Measurements from ENCODE around the gene RTN1. TPM values are rescaled to one million over a fixed set of nuclear protein-coding genes. Genes with fewer than 3 reads are reported as not detected.

RTN1 gene
- total and polyA plus RNA-seq, 2 donors (not counting 1 experiment from before 2014, with no cell fraction given) = 0.34 TPM; not detected in 1

- Histone ChIP-seq H4K20me1 (ENCODE audit: control insufficient read depth, insufficient read depth, low read length, poor library complexity, severe bottlenecking) (no peaks in the 10 kb centered on the region), H3K27me3 (replicated peaks in 1 of 4; ENCODE audit: control extremely low read depth in 1 of 4, control insufficient read depth in 3 of 4, insufficient read depth in 4 of 4, low read length in 3 of 4) (peaks cover 0 to 14% (median 10%) of the 10 kb centered on the region in 4 experiments), H3K79me2 (ENCODE audit: control insufficient read depth, insufficient read depth, low read length) (no peaks in the 10 kb centered on the region), H3K27ac (ENCODE audit: low read length in 2 of 2) (no peak overlapping the region), H3K4me2 (replicated peaks; ENCODE audit: low read depth, low read length, poor library complexity, severe bottlenecking) (no peak overlapping the region), H3K9ac (ENCODE audit: low read length) (no peak overlapping the region), H3K4me1 (ENCODE audit: control insufficient read depth in 2 of 2, insufficient read depth in 2 of 2, low read length in 2 of 2) (no peaks in the 10 kb centered on the region), H3K36me3 (replicated peaks in 1 of 2; ENCODE audit: control extremely low read depth in 1 of 2, control insufficient read depth in 1 of 2, extremely low read depth in 1 of 2, insufficient read depth in 2 of 2, low read length in 1 of 2) (no peaks in the 10 kb centered on the region), H3K9me3 (ENCODE audit: control extremely low read depth in 1 of 3, control insufficient read depth in 2 of 3, insufficient read depth in 1 of 3, low read length in 2 of 3) (peaks cover 0 to 3% (median 0%) of the 10 kb centered on the region in 3 donors), H3K4me3 (ENCODE audit: control extremely low read depth in 1 of 5, extremely low read depth in 1 of 5, insufficient read depth in 1 of 5, low read depth in 2 of 5, low read length in 4 of 5) (no peak overlapping the region), H2AFZ (ENCODE audit: insufficient read depth, low read depth, low read length, poor library complexity, severe bottlenecking) (no peak overlapping the region)
- intact Hi-C loops (cut with micrococcal nuclease) = no loop called here
- ATAC-seq (ENCODE audit: low read depth) (no peak), DNase-seq (no peak)
- H3K4me1 Mint-ChIP-seq = no peaks in the 10 kb centered on the region
- no peak for TF ChIP-seq EZH2 (IDR thresholded peaks at IDR 0.05; ENCODE audit: borderline replicate concordance, insufficient read depth, low read depth, low read length, poor library complexity, severe bottlenecking)
- no peak for TF ChIP-seq CTCF (IDR thresholded peaks at IDR 0.05)
- no peak overlapping the region for H3K4me3 Mint-ChIP-seq
- ChIA-PET POLR2A (no interaction called here), CTCF (no interaction called here)
- 69% methylated on average over 2 of the region's 2 CpGs for WGBS (ENCODE audit: insufficient coverage)
- no peak overlapping the region for H3K27ac Mint-ChIP-seq
- peaks cover 32% of the 10 kb centered on the region for H3K27me3 Mint-ChIP-seq
- no peaks in the 10 kb centered on the region for H3K9me3 Mint-ChIP-seq (ENCODE audit: insufficient read depth)
Measured at GRCh38 chr14:59912443-59912842, 41.9 kb upstream of the RTN1 start.

DNA sequence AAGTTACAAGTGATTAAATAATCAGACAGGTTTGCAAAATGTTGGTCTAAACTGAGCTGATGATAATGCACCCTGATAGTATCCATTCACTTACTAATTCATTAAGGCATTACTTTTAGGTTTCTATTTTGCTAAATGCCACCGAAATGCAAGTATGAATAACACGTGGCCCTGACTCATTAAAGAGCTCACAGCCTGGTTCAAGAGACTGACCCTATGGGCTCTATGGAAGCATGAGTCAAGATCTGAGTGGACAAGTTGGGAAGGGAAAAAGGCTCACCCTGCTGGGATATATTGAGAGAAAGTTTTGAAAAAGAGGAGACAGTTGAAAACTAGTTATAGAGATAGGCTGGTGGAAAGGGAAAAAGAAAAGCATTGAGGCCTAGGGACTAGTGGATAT, 34.6 kb upstream of the RTN1 start:
- Histone ChIP-seq H3K9me3 (ENCODE audit: control extremely low read depth in 1 of 3, control insufficient read depth in 2 of 3, insufficient read depth in 1 of 3, low read length in 2 of 3) (peaks cover 0 to 5% (median 0%) of the 10 kb centered on the region in 3 donors), H3K4me1 (ENCODE audit: control insufficient read depth in 2 of 2, insufficient read depth in 2 of 2, low read length in 2 of 2) (no peaks in the 10 kb centered on the region), H3K27ac (ENCODE audit: low read length in 2 of 2) (no peak overlapping the region), H2AFZ (ENCODE audit: insufficient read depth, low read depth, low read length, poor library complexity, severe bottlenecking) (no peak overlapping the region), H3K9ac (ENCODE audit: low read length) (no peak overlapping the region), H4K20me1 (ENCODE audit: control insufficient read depth, insufficient read depth, low read length, poor library complexity, severe bottlenecking) (no peaks in the 10 kb centered on the region), H3K27me3 (replicated peaks in 1 of 4; ENCODE audit: control extremely low read depth in 1 of 4, control insufficient read depth in 3 of 4, insufficient read depth in 4 of 4, low read length in 3 of 4) (peaks cover 0 to 3% (median 1%) of the 10 kb centered on the region in 4 experiments), H3K4me3 (ENCODE audit: control extremely low read depth in 1 of 5, extremely low read depth in 1 of 5, insufficient read depth in 1 of 5, low read depth in 2 of 5, low read length in 4 of 5) (no peak overlapping the region), H3K36me3 (replicated peaks in 1 of 2; ENCODE audit: control extremely low read depth in 1 of 2, control insufficient read depth in 1 of 2, extremely low read depth in 1 of 2, insufficient read depth in 2 of 2, low read length in 1 of 2) (no peaks in the 10 kb centered on the region), H3K79me2 (ENCODE audit: control insufficient read depth, insufficient read depth, low read length) (no peaks in the 10 kb centered on the region), H3K4me2 (replicated peaks; ENCODE audit: low read depth, low read length, poor library complexity, severe bottlenecking) (no peak overlapping the region)
- DNase-seq = no peak
- intact Hi-C loops (cut with micrococcal nuclease) = no loop called here
- POLR2A ChIA-PET = no interaction called here
- CTCF ChIA-PET = no interaction called here
- TF ChIP-seq EZH2 (IDR thresholded peaks at IDR 0.05; ENCODE audit: borderline replicate concordance, insufficient read depth, low read depth, low read length, poor library complexity, severe bottlenecking) = no peak
- TF ChIP-seq CTCF (IDR thresholded peaks at IDR 0.05) = no peak
- Mint-ChIP-seq H3K27me3 (peaks cover 10% of the 10 kb centered on the region), H3K9me3 (ENCODE audit: insufficient read depth) (no peaks in the 10 kb centered on the region), H3K4me3 (no peak overlapping the region), H3K27ac (no peak overlapping the region), H3K4me1 (no peaks in the 10 kb centered on the region)
- ATAC-seq (ENCODE audit: low read depth) = no peak
- 94% methylated on average over 2 of the region's 2 CpGs for WGBS (ENCODE audit: insufficient coverage)
